ENCODE measurements around the gene MLF1. TPM values are rescaled to one million over a fixed set of nuclear protein-coding genes. Genes with fewer than 3 reads are reported as not detected.
"Not testable (repeated sequence)": the region's sequence is repeated elsewhere in the genome, so short reads cannot be mapped to it uniquely, and the experiment has no call there.

Gene MLF1
- total RNA-seq, 1 experiment from 2014 or later, result 20.4 TPM

GRCh38 chr3:158548691-158549090 is 22.3 kb upstream of the MLF1 start:
- Mint-ChIP-seq H3K4me1 (no peaks in the 10 kb centered on the region), H3K4me3 (no peak overlapping the region), H3K27me3 (ENCODE audit: low read depth) (no peaks in the 10 kb centered on the region), H3K9me3 (peaks cover 0 to 7% of the 10 kb centered on the region in 2 experiments; a peak in 2 of 5 replicates), H3K27ac (no peak overlapping the region), H3K36me3 (ENCODE audit: insufficient read depth in 1 of 3, low read depth in 3 of 3) (peaks cover 0 to 5% (median 2%) of the 10 kb centered on the region in 3 experiments; a peak in 5 of 7 replicates)
- Histone ChIP-seq H2AFZ (ENCODE audit: low read length) (no peak overlapping the region), H4K5ac (ENCODE audit: insufficient read length, low read depth, low read length) (no peak overlapping the region), H3K27ac (ENCODE audit: insufficient read length, low read depth, low read length) (no peak overlapping the region), H3K23ac (ENCODE audit: insufficient read length, low read depth, low read length) (no peak overlapping the region), H2BK5ac (ENCODE audit: insufficient read length, low read length) (no peak overlapping the region), H4K20me1 (ENCODE audit: control insufficient read depth, insufficient read depth, insufficient read length) (no peaks in the 10 kb centered on the region), H4K91ac (ENCODE audit: insufficient read length, low read depth, low read length) (no peak overlapping the region), H3K27me3 (ENCODE audit: insufficient read depth, low read length) (no peaks in the 10 kb centered on the region), H3K79me1 (ENCODE audit: insufficient read depth, low read depth, low read length, poor library complexity, severe bottlenecking) (no peaks in the 10 kb centered on the region), H3K18ac (ENCODE audit: insufficient read length, low read depth, low read length) (no peak overlapping the region), H2BK12ac (ENCODE audit: insufficient read length, low read depth, low read length) (no peak overlapping the region), H3K4ac (ENCODE audit: low read depth, low read length) (no peak overlapping the region), H2BK120ac (ENCODE audit: low read depth, low read length, poor library complexity, severe bottlenecking) (no peak overlapping the region), H3K56ac (ENCODE audit: insufficient read length, low read depth, low read length) (no peak overlapping the region), H3K79me2 (ENCODE audit: insufficient read depth, low read length) (no peaks in the 10 kb centered on the region), H3K4me1 (ENCODE audit: insufficient read depth, low read length) (no peaks in the 10 kb centered on the region), H3K9me3 (ENCODE audit: control insufficient read depth, low read depth, low read length) (no peaks in the 10 kb centered on the region), H3K9ac (ENCODE audit: extremely low read depth, insufficient read length, low read length) (no peak overlapping the region), H3K4me2 (ENCODE audit: insufficient read depth, insufficient read length, low read length) (no peak overlapping the region), H2AK5ac (ENCODE audit: insufficient read length, low read length) (no peak overlapping the region), H3K23me2 (ENCODE audit: insufficient read length, low read depth, low read length, poor library complexity, severe bottlenecking) (no peaks in the 10 kb centered on the region), H2BK15ac (ENCODE audit: low read depth, low read length) (no peak overlapping the region), H4K8ac (replicated peaks; ENCODE audit: insufficient read length, low read depth, low read length) (no peak overlapping the region), H3T11ph (ENCODE audit: low read length) (no peak overlapping the region), H2BK20ac (ENCODE audit: low read depth, low read length, poor library complexity, severe bottlenecking) (no peak overlapping the region), H3K14ac (ENCODE audit: insufficient read depth, low read length) (no peak overlapping the region)
- no peak for TF ChIP-seq CTCF (conservative IDR thresholded peaks at IDR 0.05)
- DNase-seq, result no peak
- WGBS (ENCODE audit: extremely low coverage, insufficient read length, low lambda C conversion rate), result no CpG with 5 or more reads among the region's 4 CpGs

GRCh38 chr3:158549938-158550337 is 21.1 kb upstream of the MLF1 start:
- H3K18ac ChIP-seq (ENCODE audit: insufficient read length, low read depth, low read length); H3K27ac ChIP-seq (ENCODE audit: insufficient read length, low read depth, low read length); H3K4ac ChIP-seq (ENCODE audit: low read depth, low read length); H3K9me3 ChIP-seq (ENCODE audit: control insufficient read depth, low read depth, low read length); H4K5ac ChIP-seq (ENCODE audit: insufficient read length, low read depth, low read length); H3K56ac ChIP-seq (ENCODE audit: insufficient read length, low read depth, low read length); H3K4me1 Mint-ChIP-seq; H3K4me3 Mint-ChIP-seq; DNase-seq; H2AK5ac ChIP-seq (ENCODE audit: insufficient read length, low read length); H3K4me2 ChIP-seq (ENCODE audit: insufficient read depth, insufficient read length, low read length); H2BK120ac ChIP-seq (ENCODE audit: low read depth, low read length, poor library complexity, severe bottlenecking); H3K23ac ChIP-seq (ENCODE audit: insufficient read length, low read depth, low read length); H3K36me3 Mint-ChIP-seq (ENCODE audit: insufficient read depth in 1 of 3, low read depth in 3 of 3); H3K4me1 ChIP-seq (ENCODE audit: insufficient read depth, low read length); H2AFZ ChIP-seq (ENCODE audit: low read length); H3K79me1 ChIP-seq (ENCODE audit: insufficient read depth, low read depth, low read length, poor library complexity, severe bottlenecking); H3K23me2 ChIP-seq (ENCODE audit: insufficient read length, low read depth, low read length, poor library complexity, severe bottlenecking); H4K8ac ChIP-seq (replicated peaks; ENCODE audit: insufficient read length, low read depth, low read length); H2BK20ac ChIP-seq (ENCODE audit: low read depth, low read length, poor library complexity, severe bottlenecking); H3K27me3 ChIP-seq (ENCODE audit: insufficient read depth, low read length); H3K14ac ChIP-seq (ENCODE audit: insufficient read depth, low read length); H3K27ac Mint-ChIP-seq; H4K91ac ChIP-seq (ENCODE audit: insufficient read length, low read depth, low read length); H3K79me2 ChIP-seq (ENCODE audit: insufficient read depth, low read length); H2BK12ac ChIP-seq (ENCODE audit: insufficient read length, low read depth, low read length); H3K9me3 Mint-ChIP-seq; H3K9ac ChIP-seq (ENCODE audit: extremely low read depth, insufficient read length, low read length); H3T11ph ChIP-seq (ENCODE audit: low read length); H4K20me1 ChIP-seq (ENCODE audit: control insufficient read depth, insufficient read depth, insufficient read length); H2BK5ac ChIP-seq (ENCODE audit: insufficient read length, low read length); H2BK15ac ChIP-seq (ENCODE audit: low read depth, low read length); H3K27me3 Mint-ChIP-seq (ENCODE audit: low read depth): not testable (repeated sequence)
- WGBS (ENCODE audit: extremely low coverage, insufficient read length, low lambda C conversion rate), result no CpG with 5 or more reads among the region's 9 CpGs
